Measurements from ENCODE around the gene PYGO2.
"Not testable (repeated sequence)": the region's sequence is repeated elsewhere in the genome, so short reads cannot be mapped to it uniquely, and the experiment has no call there.

PYGO2 gene

GRCh38 chr1:154978360-154978759 is 16.8 kb upstream of the PYGO2 start:
- DNase-seq (ENCODE audit: low read depth), result no peak

DNA sequence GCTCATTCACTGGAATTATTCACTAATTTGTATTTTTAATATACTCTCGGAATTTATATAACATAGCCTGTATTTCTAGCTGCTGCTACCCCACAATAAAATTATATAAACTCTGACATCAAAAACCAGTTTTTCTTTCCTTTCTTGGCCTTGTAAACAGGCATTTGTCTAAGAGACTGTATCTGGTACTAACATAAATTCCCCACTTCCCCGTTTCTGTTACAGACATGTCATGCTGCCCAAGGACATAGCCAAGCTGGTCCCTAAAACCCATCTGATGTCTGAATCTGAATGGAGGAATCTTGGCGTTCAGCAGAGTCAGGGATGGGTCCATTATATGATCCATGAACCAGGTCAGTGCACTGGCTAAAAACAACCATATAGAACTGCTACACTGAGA is 16.2 kb upstream of the PYGO2 start:
- not testable (repeated sequence) for DNase-seq (ENCODE audit: low read depth)

- DNase-seq (ENCODE audit: low read depth), result peak; percentile 52
Measured at GRCh38 chr1:154975409-154976059, 14.0 kb upstream of the PYGO2 start.

DNA sequence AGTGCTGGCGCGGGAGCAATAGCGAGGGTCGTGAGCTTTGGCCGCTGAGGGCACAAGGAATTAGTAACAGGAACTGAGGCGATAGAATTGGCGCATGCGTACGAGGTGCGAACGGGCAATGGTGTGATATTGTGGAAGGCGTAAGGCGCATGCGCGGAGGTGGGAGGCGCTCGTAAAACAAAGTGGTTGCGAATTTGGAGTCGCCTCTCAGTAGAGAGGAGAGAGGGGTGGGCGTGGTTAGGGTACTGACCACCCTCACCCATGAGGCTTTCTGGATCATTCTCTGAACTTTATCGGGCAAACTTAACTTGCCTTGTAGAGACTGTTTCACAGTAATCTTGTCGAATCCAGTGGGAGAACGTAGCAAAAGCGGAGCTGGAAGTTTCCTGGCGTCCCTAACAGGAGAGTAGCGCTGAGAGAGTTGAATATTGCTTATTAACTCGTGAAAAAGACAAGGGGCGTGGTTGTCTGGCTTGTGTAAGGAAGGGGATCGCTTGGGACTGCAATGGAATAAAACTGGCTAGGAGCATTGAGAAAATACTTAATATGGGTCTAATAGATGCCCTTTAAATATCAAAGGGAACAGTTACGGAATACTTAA is 13.3 kb upstream of the PYGO2 start:
- DNase-seq (ENCODE audit: low read depth), result peak; percentile 84

GRCh38 chr1:154974102-154974807 is 12.7 kb upstream of the PYGO2 start, which contains the start of gene CKS1B:
CKS1B (plus strand) TSS chr1:154974681; CDS start chr1:154974746, 65 bp downstream.
- DNase-seq (ENCODE audit: low read depth), result peak; percentile 100

- peak; percentile 95 for DNase-seq (ENCODE audit: low read depth)
Measured at GRCh38 chr1:154973344-154974101, 11.9 kb upstream of the PYGO2 start.

DNA sequence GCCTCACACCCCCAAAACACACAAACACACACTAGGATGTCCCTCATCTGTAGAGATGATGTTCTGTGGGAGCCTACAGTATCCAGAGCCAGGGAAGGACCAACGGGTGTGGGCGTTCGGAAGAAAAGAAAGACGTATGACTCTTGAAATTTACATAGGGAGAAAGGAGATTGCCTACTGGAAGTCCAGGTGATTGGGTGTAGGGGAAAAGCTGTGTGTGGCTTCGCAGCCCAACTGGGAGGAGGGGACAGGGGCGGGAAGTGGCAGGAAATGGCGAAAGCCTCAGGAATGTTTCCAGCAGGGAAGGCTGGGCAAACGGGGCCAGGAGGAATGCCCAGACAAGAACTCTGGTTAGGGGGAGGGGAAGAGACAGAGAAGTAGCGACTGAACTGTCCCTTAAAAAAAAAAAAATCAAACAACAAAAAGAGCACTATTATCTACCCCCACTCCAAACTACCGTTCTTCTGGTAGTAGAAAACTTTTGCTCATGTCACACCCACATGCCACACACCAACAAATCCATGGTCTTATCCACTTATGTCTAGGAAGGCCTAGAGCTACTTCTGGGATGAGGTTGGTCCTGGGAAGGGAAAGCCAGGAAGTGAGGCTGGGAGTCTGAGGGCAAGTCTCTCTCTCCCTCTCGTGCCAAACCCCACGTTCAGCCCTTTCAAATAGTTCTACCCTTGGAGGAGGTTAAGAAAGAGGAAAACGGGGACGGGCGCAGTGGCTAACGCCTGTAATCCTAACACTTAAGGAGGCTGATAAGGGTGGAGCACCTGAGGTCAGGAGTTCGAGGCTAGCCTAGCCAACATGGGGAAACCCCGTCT is 11.1 kb upstream of the PYGO2 start:
- peak; percentile 94 for DNase-seq (ENCODE audit: low read depth)

GRCh38 chr1:154972213-154972516 is 10.6 kb upstream of the PYGO2 start:
- no peak for DNase-seq (ENCODE audit: low read depth)

DNA sequence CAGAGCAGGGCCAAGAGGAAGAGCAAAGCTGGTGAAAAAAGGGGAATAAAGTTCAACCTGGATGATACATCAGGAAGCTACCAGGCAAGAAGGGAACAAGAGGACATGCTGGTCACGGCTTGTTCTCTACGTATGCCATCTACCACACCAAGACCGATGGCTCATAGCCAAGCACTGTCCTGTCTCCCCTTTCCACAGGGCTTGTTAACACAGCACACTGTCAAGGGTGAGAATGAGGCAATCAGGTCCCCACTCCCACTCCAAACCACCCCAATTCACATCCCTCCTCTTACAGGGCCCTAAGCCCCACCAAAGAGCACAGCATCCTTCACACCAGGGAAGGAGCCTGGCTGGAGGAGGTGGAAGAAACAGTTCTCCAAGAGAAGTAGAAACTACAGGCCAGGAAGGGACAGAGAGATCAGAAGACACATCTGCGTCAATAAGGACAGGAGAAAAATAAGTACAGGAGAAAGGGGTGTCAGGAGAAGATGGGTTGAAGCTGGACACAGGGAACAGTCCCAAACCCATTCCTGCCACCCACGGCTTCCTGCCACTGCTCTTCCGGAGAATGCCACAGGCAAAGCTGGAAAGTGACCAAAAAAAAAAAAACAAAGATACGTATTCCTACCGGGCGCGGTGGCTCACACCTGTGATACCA is 9.9 kb upstream of the PYGO2 start:
- DNase-seq (ENCODE audit: low read depth), result no peak

- peak; percentile 86 for DNase-seq (ENCODE audit: low read depth)
Measured at GRCh38 chr1:154970631-154971340, 9.2 kb upstream of the PYGO2 start, which contains the start of gene SHC1. SHC1 (minus strand) TSS chr1:154970747; CDS start chr1:154970526, 221 bp downstream.

- DNase-seq (ENCODE audit: low read depth), result no peak
Measured at GRCh38 chr1:154969860-154970452, 8.4 kb upstream of the PYGO2 start.

DNA sequence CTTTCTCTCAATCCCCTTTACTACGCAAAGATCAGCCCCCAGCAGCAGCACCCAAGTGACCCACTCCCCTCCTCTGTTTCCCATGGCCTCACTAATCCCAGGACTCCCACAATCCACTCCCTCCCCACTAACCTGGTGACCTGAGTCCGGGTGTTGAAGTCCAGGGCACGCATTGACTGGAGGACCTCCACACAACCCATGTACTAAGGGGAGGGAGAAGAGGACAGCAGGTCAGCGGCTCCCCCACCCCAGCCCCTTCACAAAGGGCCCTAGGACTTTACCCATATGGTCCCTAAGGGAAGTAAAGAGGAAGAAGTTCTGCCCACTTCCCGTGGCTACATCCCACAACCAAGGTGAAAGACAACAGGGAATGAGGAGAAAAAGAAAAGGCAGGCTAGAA is 7.7 kb upstream of the PYGO2 start:
- no peak for DNase-seq (ENCODE audit: low read depth)

- no peak for DNase-seq (ENCODE audit: low read depth)
Measured at GRCh38 chr1:154968731-154969130, 7.1 kb upstream of the PYGO2 start.

DNA sequence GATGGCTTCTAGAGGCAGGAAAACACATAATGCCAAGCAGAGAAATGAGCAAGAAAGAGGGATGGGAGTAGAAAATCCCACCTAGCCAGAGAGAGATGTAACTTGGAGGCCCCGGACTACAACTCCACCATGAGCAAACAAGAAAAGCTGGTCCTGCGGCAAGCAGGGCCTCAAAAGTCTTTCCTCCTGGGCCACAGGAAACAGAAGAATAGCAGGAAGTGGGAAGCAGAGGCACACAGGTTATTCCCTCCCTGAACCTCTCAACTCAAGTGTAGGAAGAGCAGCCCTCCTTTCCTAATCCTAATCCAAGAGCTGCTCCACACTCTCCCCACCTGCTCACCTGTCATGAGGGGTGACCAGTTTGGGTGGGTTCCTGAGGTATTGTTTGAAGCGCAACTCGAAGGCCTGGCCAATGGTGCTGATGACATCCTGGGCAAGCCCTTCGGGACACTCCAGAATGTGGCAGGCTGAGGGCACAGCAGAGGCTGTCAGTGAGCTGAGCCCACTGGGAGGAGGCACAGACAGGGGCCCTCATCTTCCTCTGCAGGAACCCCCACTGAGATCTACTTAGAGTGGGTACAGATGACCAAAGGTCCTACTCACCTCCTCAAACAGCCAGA is 5.9 kb upstream of the PYGO2 start:
- no peak for DNase-seq (ENCODE audit: low read depth)

DNA sequence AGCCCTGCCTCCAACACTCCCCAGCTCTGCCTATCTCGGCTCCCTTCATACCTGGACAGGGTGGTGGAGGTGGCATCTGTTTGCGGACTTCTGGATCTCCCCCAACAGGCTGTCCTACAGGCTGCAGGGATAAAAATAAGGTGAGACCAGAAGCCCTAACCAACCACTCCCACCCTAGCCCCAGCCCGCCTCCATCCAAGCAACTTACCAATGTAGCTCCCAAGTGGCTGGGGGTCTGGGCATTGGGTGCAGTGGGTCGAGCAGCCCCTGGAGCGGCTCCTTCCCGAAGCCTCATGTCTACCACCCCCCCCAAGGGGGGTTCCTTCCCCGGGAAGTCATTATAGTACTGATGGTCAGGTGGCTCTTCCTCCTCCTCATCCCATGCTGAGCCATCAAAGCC is 4.5 kb upstream of the PYGO2 start:
- DNase-seq (ENCODE audit: low read depth), result no peak

- no peak for DNase-seq (ENCODE audit: low read depth)
Measured at GRCh38 chr1:154964359-154964758, 2.8 kb upstream of the PYGO2 start.

- DNase-seq (ENCODE audit: low read depth), result no peak
Measured at GRCh38 chr1:154963643-154964042, 2.1 kb upstream of the PYGO2 start.

DNA sequence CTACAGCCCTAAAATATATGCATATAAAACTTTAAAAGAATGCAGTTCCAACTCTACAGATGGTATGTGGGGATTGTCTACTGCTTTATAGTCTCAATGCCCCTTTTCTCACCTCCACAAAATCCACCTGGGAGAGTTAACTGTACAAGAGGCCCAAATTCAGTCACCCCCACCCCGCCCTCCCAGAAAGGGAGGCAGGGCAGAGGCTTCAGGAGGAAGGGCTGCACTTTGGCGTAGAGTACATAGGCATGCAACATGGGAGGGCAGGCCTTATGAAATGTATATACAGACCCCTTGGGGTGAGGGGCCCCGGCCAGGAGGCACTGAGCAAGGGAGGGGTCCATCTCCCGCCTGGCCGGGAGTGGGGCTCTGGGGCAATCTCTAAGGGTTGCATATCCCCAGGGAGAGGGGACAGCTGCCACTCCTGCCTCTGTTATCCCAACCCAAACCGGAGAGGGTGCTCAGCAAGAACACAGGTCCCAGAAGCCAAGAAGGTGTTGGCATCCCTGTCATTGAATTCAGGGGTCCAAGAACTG is 1.3 kb upstream of the PYGO2 start:
- DNase-seq (ENCODE audit: low read depth), result no peak

GRCh38 chr1:154962156-154962749 is 671 bp upstream of the PYGO2 start:
- peak; percentile 15 for DNase-seq (ENCODE audit: low read depth)
